OCI-LY7 (cell line): ENCODE measurements around the gene SLC25A21. TPM values are rescaled to one million over a fixed set of nuclear protein-coding genes. Genes with fewer than 3 reads are reported as not detected.

Source experiments
- BruUV-seq: library from RNA; stranded (reverse); fragments of 400-500 nt; replicated peaks from 2 replicates; lab custom pipeline; 2021; lab: Mats Ljungman, UMichigan
- CTCF ChIA-PET: fragments of 300-600 bp; sonication (Branson Sonifier 250); formaldehyde crosslinking; loops from one replicate; lab custom pipeline; 2022; ENCODE audit warnings: antibody characterized with exemption; ENCODE audit not compliant: unreplicated experiment; lab: Charles Lee
- POLR2A ChIA-PET: fragments of 300-600 bp; sonication (Branson Sonifier 250); formaldehyde crosslinking; loops from one replicate; lab custom pipeline; 2022; ENCODE audit warnings: antibody characterized with exemption; lab: Charles Lee
- DNase-seq: peaks from one replicate; pipeline ENCODE4 v3.0.0-alpha.2; 2015; ENCODE audit warnings: low spot score
- H2AFZ ChIP-seq: fragments of 200-600 bp; sonication (generic), shearing (Covaris generic); 2 replicates; pipeline ENCODE4 v1.6.1; 2014; ENCODE audit warnings: mild to moderate bottlenecking, antibody characterized with exemption, low read length, moderate library complexity
- H3K27ac ChIP-seq: fragments of 200-600 bp; sonication (generic); 2 replicates; pipeline ENCODE4 v1.5.1; 2014; ENCODE audit warnings: mixed run types, low read depth, mild to moderate bottlenecking, moderate library complexity, low read length, inconsistent platforms; ENCODE audit not compliant: poor library complexity, severe bottlenecking
- H3K36me3 ChIP-seq: fragments of 200-600 bp; sonication (generic); 2 replicates; pipeline ENCODE4 v1.6.1; 2014; ENCODE audit warnings: mild to moderate bottlenecking, antibody characterized with exemption, low read length, moderate library complexity, mixed read lengths; ENCODE audit not compliant: insufficient read depth
- H3K4me1 ChIP-seq: fragments of 200-600 bp; sonication (generic); 2 replicates; pipeline ENCODE4 v1.5.1; 2014; ENCODE audit warnings: mild to moderate bottlenecking, low read length; ENCODE audit not compliant: insufficient read depth, poor library complexity, severe bottlenecking
- H3K4me2 ChIP-seq: fragments of 200-600 bp; sonication (generic); 2 replicates; pipeline ENCODE4 v1.6.1; 2014; ENCODE audit warnings: mild to moderate bottlenecking, low read length
- H3K4me3 ChIP-seq: fragments of 200-600 bp; sonication (generic); 2 replicates; pipeline ENCODE4 v1.5.1; 2014; ENCODE audit warnings: mild to moderate bottlenecking, low read depth, low read length; ENCODE audit not compliant: poor library complexity, severe bottlenecking
- H3K79me2 ChIP-seq: fragments of 200-600 bp; sonication (generic); 2 replicates; pipeline ENCODE4 v1.6.1; 2016; ENCODE audit warnings: low read depth, mild to moderate bottlenecking, low read length, moderate library complexity, mixed read lengths; ENCODE audit not compliant: insufficient read depth
- H3K9me2 ChIP-seq: fragments of 200-600 bp; sonication (generic); 2 replicates; pipeline ENCODE4 v1.6.1; 2016; ENCODE audit warnings: mild to moderate bottlenecking, low read length, mixed read lengths; ENCODE audit not compliant: insufficient read depth
- H3K9me3 ChIP-seq: fragments of 200-600 bp; sonication (generic); 2 replicates; pipeline ENCODE4 v1.6.1; 2014; ENCODE audit warnings: mild to moderate bottlenecking, mixed run types, low read length, mixed read lengths
- H4K20me1 ChIP-seq: fragments of 200-600 bp; sonication (generic); 2 replicates; pipeline ENCODE4 v1.6.1; 2014; ENCODE audit warnings: mild to moderate bottlenecking, antibody characterized with exemption, low read length, moderate library complexity, mixed read lengths; ENCODE audit not compliant: insufficient read depth
- EZH2phosphoT487 ChIP-seq: fragments of 200-600 bp; sonication (generic); IDR thresholded peaks from 2 replicates; pipeline ENCODE4 v1.6.1; 2018; ENCODE audit warnings: low read depth, borderline replicate concordance, mild to moderate bottlenecking, mixed run types, antibody characterized with exemption, low read length, moderate library complexity, mixed read lengths
- intact Hi-C: fragments of 100-400 bp; cut with micrococcal nuclease; formaldehyde crosslinking; loops from one replicate; pipeline ENCODE4 v1.10.0; 2022; ENCODE audit not compliant: unreplicated experiment
- total RNA-seq, 2 experiments: library from RNA; depleted of rRNA in 1 of 2; stranded (reverse); fragments of >200 nt in 1 of 2; shearing (Covaris generic) in 1 of 2; gene quantifications; 2 replicates each; pipeline ENCODE4 v1.2.3, GENCODE V29; 2014 to 2022
- TF ChIP-seq, protein P1 (sequence below): fragments of 200-600 bp; sonication (generic); conservative IDR thresholded peaks from 2 replicates; pipeline ENCODE4 v1.5.1; 2014; ENCODE audit warnings: mild to moderate bottlenecking, antibody characterized with exemption, low read length, moderate library complexity, mixed read lengths

Gene SLC25A21
- total RNA-seq, 2 experiments from 2014 or later: not detected

DNA sequence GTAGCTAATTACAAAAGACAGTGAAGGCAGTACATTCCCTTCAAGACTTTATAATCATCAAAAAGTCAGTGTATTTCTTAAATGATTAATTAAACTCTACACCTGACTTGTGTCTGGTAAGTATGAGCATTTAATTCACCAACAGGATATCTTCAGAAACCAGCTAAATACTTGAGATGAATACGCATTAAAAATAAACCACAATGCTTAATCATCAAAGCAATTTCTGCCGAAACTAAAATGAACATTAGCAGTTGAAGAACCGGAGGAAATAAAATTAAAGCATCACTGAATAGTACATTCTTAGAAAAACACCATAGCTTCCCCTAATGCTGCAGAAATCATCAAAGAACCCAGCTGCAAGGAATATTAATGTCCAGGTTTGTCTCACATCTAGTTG, 32.7 kb downstream of the SLC25A21 start:
- ChIA-PET POLR2A (no interaction called here), CTCF (no interaction called here)
- Histone ChIP-seq H3K4me1 (no peaks in the 10 kb centered on the region), H2AFZ (no peak overlapping the region), H3K4me3 (no peak overlapping the region), H3K79me2 (no peaks in the 10 kb centered on the region), H3K9me2 (no peaks in the 10 kb centered on the region), H4K20me1 (no peaks in the 10 kb centered on the region), H3K36me3 (no peaks in the 10 kb centered on the region), H3K4me2 (no peak overlapping the region), H3K27ac (no peak overlapping the region), H3K9me3 (no peaks in the 10 kb centered on the region)
- TF ChIP-seq, protein P1, sequence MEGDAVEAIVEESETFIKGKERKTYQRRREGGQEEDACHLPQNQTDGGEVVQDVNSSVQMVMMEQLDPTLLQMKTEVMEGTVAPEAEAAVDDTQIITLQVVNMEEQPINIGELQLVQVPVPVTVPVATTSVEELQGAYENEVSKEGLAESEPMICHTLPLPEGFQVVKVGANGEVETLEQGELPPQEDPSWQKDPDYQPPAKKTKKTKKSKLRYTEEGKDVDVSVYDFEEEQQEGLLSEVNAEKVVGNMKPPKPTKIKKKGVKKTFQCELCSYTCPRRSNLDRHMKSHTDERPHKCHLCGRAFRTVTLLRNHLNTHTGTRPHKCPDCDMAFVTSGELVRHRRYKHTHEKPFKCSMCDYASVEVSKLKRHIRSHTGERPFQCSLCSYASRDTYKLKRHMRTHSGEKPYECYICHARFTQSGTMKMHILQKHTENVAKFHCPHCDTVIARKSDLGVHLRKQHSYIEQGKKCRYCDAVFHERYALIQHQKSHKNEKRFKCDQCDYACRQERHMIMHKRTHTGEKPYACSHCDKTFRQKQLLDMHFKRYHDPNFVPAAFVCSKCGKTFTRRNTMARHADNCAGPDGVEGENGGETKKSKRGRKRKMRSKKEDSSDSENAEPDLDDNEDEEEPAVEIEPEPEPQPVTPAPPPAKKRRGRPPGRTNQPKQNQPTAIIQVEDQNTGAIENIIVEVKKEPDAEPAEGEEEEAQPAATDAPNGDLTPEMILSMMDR: no peak
- TF ChIP-seq EZH2phosphoT487: no peak
- BruUV-seq: no TSS peak
- DNase-seq: no peak
- intact Hi-C loops: loop anchor here (2.0 kb wide), 1 partner anchor 29 kb away; no protein-coding TSS in a partner anchor

DNA sequence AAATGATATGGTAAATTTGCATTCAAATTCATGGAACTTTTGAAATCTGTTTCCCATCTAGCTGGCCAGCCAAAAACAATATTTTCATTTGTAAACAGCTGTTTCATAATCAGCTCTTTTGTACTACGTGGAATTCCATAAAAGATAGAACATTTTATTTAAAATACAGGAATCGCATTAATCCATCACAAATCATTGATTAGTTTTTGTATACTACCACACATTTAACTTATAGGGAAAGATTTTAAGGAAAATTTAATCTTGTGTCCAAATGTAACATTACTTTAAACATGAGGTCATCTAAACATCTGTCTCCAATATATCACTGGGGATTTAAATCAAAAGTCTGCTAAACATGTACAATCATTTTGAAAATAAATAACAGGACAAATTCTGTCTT, 33.5 kb downstream of the SLC25A21 start:
- Histone ChIP-seq H3K4me3 (no peak overlapping the region), H3K36me3 (no peaks in the 10 kb centered on the region), H2AFZ (no peak overlapping the region), H3K79me2 (no peaks in the 10 kb centered on the region), H3K9me2 (no peaks in the 10 kb centered on the region), H3K4me2 (no peak overlapping the region), H4K20me1 (no peaks in the 10 kb centered on the region), H3K27ac (no peak overlapping the region), H3K9me3 (no peaks in the 10 kb centered on the region), H3K4me1 (no peaks in the 10 kb centered on the region)
- CTCF ChIA-PET: no interaction called here
- POLR2A ChIA-PET: interaction anchor here (0.9 kb wide), 1 partner anchor 16 kb away, joined by 4 read pairs; no protein-coding TSS in a partner anchor
- BruUV-seq: no TSS peak
- DNase-seq: no peak
- intact Hi-C loops: no loop called here
- TF ChIP-seq, protein P1: no peak
- TF ChIP-seq EZH2phosphoT487: no peak

DNA sequence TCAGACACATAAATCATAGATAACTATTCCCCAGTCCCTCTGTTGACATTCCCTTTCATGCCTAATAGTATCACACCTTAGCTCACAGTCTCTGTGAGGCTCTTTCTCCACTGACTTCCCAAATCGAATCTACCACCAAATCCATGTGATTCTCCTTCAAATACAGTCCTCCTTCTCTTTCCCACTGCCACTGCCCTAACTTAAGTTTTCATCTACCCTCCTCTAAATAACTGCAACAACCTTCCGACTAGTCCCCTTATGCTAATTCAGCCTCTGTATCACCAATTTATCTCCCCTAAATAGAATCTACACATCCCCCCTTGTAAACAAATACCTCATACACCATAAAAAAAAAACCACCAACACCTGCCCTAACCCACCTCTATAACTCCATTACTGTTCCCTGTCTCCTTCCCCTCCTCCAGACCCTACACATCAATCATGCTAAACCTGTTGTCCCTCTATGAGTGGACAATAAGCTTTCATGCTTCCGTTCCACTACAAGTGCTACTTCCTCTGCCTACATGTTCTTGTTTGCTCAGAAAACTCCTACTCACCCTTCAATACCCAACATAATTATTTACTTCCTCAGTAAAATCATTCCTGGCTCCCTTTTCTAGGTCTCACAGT, 39.0 kb downstream of the SLC25A21 start:
- no peaks in the 10 kb centered on the region for H3K9me2 ChIP-seq
- intact Hi-C loops: no loop called here
- no peak overlapping the region for H2AFZ ChIP-seq
- H4K20me1 ChIP-seq: no peaks in the 10 kb centered on the region
- H3K4me1 ChIP-seq: no peaks in the 10 kb centered on the region
- no peak overlapping the region for H3K4me2 ChIP-seq
- ChIA-PET CTCF (interaction anchor here (1.0 kb wide), 1 partner anchor 16 kb away, joined by 3 read pairs; no protein-coding TSS in a partner anchor), POLR2A (no interaction called here)
- H3K79me2 ChIP-seq: no peaks in the 10 kb centered on the region
- TF ChIP-seq, protein P1: no peak
- TF ChIP-seq EZH2phosphoT487: no peak
- BruUV-seq: no TSS peak
- no peak overlapping the region for H3K27ac ChIP-seq
- H3K4me3 ChIP-seq: no peak overlapping the region
- no peak for DNase-seq
- H3K9me3 ChIP-seq: no peaks in the 10 kb centered on the region
- no peaks in the 10 kb centered on the region for H3K36me3 ChIP-seq
